Urinary bladder (tissue), 4 donors: ENCODE results near the gene GPR35. TPM values are rescaled to one million over a fixed set of nuclear protein-coding genes. Genes with fewer than 3 reads are reported as not detected.

Source experiments
- DNase-seq: peaks from one replicate; pipeline ENCODE4 v3.0.0-alpha.2; 2015; ENCODE audit errors: extremely low spot score
- H3K27ac ChIP-seq: one replicate; pipeline ENCODE4 v1.5.1; 2013; ENCODE audit warnings: low read depth, mild to moderate bottlenecking, moderate library complexity
- H3K36me3 ChIP-seq: one replicate; pipeline ENCODE4 v1.6.1; 2013; ENCODE audit warnings: mild to moderate bottlenecking, moderate library complexity; ENCODE audit not compliant: insufficient read depth
- H3K4me1 ChIP-seq: one replicate; pipeline ENCODE4 v1.6.1; 2013; ENCODE audit warnings: mild to moderate bottlenecking, moderate library complexity; ENCODE audit not compliant: insufficient read depth
- H3K4me3 ChIP-seq: one replicate; pipeline ENCODE4 v1.5.1; 2013; ENCODE audit warnings: low read depth, low read length
- WGBS: extraction: QIAGEN DNeasy Blood & Tissue Kit; methylation state at CpG from one replicate; pipeline ENCODE4 v1.1.7; 2013; 5-methylcytosine and 5-hydroxymethylcytosine counted together
- polyA plus RNA-seq: library from polyadenylated mRNA; stranded (reverse); fragments of 200-250 nt; gene quantifications from one replicate; pipeline ENCODE4 v1.2.3, GENCODE V29; 2013
- total RNA-seq: library from RNA; depleted of rRNA; stranded (reverse); fragments of >200 nt; gene quantifications from one replicate; pipeline ENCODE4 v1.2.3, GENCODE V29; 2014
- donor health status: healthy with polysubstance abuse.
- donor health status: healthy.

Gene GPR35
- total and polyA plus RNA-seq, 2 donors: 0.63 to 3.3 TPM

- no peaks in the 10 kb centered on the region for H3K4me1 ChIP-seq
- H3K27ac ChIP-seq: no peak overlapping the region
- DNase-seq: no peak
- H3K36me3 ChIP-seq: peaks cover 2% of the 10 kb centered on the region
- no peak overlapping the region for H3K4me3 ChIP-seq
- 86% methylated on average over 19 of the region's 19 CpGs for WGBS
Measured at GRCh38 chr2:240593703-240594451, 31.4 kb upstream of the GPR35 start.

DNA sequence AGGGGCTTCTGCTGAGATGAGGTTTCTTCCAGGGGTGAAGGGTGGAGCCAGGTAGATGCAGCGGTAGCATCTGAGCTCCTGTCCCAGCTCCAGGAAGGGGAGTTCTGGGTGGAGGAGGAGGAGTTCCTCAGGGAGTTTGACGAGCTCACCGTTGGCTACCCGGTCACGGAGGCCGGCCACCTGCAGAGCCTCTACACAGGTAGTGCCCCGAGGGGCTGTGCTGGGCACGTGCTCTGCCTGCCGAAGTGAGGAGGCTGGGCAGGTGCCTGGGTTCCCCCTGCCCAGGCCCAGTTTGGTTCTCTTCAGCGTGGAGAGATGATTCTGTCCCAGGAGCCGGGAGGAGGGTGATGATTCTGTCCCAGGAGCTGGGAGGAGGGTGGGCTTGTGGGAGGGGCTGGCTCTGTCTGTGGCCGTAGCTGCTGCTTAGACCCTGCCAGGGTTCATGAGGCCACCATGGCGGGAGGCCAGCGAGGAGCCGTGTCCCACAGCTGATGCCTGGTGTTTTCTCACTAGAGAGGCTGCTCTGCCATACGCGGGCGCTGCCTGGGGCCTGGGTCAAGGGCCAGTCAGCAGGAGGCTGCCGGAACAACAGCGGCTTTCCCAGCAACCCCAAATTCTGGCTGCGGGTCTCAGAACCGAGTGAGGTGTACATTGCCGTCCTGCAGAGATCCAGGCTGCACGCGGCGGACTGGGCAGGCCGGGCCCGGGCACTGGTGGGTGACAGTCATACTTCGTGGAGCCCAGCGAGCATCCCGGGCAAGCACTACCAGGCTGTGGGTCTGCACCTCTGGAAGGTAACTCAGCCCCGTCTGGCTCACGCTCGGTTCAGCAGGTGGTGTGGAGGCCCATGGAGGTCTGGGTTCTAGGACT lies 30.5 kb upstream of the GPR35 start:
- no peaks in the 10 kb centered on the region for H3K4me1 ChIP-seq
- no peak for DNase-seq
- H3K27ac ChIP-seq: no peak overlapping the region
- peaks cover 2% of the 10 kb centered on the region for H3K36me3 ChIP-seq
- H3K4me3 ChIP-seq: no peak overlapping the region
- 91% methylated on average over 34 of the region's 34 CpGs for WGBS

GRCh38 chr2:240595381-240596079 lies 29.8 kb upstream of the GPR35 start:
- 70% methylated on average over 18 of the region's 18 CpGs for WGBS
- H3K4me1 ChIP-seq: no peaks in the 10 kb centered on the region
- peaks cover 2% of the 10 kb centered on the region for H3K36me3 ChIP-seq
- H3K4me3 ChIP-seq: no peak overlapping the region
- no peak for DNase-seq
- H3K27ac ChIP-seq: no peak overlapping the region

- no peak for DNase-seq
- H3K4me1 ChIP-seq: no peaks in the 10 kb centered on the region
- peaks cover 2% of the 10 kb centered on the region for H3K36me3 ChIP-seq
- no peak overlapping the region for H3K4me3 ChIP-seq
- no peak overlapping the region for H3K27ac ChIP-seq
- WGBS: 92% methylated on average over 17 of the region's 17 CpGs
Measured at GRCh38 chr2:240596080-240596460, 29.2 kb upstream of the GPR35 start.

DNA sequence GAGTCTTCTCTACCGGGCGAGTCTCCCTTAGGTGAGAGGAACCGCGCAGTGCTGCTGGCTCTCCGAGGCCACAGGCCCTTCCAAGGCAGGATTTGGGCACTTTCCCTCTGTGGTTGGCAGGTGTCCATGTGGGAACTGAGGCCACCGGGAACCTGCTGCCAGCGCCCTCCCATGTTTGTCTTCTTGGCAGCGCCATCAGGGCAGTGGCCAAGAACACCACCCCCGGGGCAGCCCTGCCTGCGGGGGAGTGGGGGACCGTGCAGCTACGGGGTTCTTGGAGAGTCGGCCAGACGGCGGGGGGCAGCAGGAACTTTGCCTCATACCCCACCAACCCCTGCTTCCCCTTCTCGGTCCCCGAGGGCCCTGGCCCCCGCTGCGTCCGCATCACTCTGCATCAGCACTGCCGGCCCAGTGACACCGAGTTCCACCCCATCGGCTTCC lies 28.8 kb upstream of the GPR35 start:
- Histone ChIP-seq H3K4me3 (no peak overlapping the region), H3K36me3 (no peaks in the 10 kb centered on the region), H3K27ac (no peak overlapping the region), H3K4me1 (no peaks in the 10 kb centered on the region)
- 82% methylated on average over 23 of the region's 23 CpGs for WGBS
- DNase-seq: no peak

DNA sequence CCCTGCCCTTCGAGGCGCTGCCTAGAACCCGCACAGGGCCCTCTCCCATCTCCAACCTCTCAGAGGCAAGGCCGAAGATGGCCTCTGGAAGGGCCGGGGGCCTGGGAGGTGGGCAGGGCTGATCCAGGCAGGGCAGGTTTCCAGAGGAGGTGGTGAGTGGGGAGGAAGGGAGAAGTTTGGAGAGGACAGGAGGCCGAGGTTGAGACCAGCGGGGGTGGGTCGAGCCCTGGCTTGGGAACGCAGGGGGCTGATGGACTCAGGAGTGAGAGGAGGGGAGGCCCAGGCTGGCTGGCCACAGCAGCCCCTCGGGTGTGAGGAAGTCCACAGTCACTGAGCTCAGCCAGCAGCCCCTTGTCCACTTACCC lies 28.2 kb upstream of the GPR35 start:
- DNase-seq: no peak
- Histone ChIP-seq H3K36me3 (no peaks in the 10 kb centered on the region), H3K4me3 (no peak overlapping the region), H3K27ac (no peak overlapping the region), H3K4me1 (no peaks in the 10 kb centered on the region)
- 89% methylated on average over 10 of the region's 10 CpGs for WGBS

DNA sequence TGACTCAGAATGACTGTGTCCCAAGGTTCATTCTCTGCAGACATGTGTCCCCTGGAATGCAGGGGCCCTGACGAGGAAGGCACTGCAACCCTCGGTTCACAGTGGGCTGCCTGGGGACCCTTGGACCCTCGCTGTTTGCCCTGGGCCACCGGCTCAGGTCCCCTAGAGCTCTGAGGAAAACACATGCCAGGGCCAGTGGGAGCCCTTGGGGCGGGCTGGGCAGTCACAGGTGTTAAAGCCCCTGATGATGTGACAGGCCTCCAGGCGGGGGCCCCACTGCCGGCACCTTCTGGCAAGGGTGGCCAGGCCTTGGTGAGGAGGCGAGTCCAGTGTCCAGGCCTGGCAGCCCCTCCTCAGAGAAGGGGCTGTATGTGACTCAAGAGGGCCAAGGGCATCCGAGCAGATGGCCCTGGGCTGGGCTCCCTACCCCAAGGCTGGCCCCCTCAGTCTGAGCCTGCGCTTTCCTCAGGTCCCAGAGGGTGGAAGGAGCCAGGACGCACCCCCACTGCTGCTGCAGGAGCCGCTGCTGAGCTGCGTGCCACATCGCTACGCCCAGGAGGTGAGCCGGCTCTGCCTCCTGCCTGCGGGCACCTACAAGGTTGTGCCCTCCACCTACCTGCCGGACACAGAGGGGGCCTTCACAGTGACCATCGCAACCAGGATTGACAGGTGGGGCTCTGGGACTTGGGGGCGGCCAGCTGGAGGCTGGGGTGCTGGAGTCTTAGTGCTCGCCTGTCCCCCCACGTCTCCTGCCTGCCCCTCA lies 27.7 kb upstream of the GPR35 start:
- H3K4me1 ChIP-seq: no peaks in the 10 kb centered on the region
- DNase-seq: no peak
- 96% methylated on average over 22 of the region's 22 CpGs for WGBS
- H3K36me3 ChIP-seq: no peaks in the 10 kb centered on the region
- no peak overlapping the region for H3K4me3 ChIP-seq
- H3K27ac ChIP-seq: no peak overlapping the region

DNA sequence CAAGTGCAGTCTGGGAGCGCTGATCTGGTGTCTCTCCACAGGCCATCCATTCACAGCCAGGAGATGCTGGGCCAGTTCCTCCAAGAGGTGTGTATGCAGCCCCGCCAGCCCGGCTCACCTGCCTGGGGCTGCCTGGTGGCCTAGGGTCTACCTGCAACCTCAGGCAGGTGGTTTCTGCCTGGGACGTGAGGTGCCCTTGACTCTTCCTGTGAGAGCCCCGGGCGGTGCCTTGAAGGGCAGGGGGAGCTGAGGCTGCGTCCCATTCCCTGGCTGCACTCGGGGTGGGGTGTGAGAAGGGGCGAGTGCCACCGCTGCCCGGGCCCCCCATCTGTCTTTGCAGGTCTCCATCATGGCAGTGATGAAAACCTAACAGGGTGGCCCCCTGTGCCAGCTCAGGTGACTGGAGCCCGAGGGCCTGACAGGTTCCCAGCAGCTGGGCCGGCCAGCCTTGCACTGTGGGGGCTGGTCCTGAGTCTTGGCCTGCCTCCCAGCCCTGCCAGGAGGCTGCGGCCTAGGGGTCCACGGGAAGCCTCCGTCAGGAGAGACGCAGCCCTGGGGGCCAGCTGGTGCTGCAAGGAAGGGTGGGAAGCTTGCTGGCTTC lies 26.9 kb upstream of the GPR35 start:
- Histone ChIP-seq H3K27ac (no peak overlapping the region), H3K4me1 (no peaks in the 10 kb centered on the region), H3K36me3 (no peaks in the 10 kb centered on the region), H3K4me3 (no peak overlapping the region)
- DNase-seq: no peak
- WGBS: 90% methylated on average over 17 of the region's 17 CpGs

DNA sequence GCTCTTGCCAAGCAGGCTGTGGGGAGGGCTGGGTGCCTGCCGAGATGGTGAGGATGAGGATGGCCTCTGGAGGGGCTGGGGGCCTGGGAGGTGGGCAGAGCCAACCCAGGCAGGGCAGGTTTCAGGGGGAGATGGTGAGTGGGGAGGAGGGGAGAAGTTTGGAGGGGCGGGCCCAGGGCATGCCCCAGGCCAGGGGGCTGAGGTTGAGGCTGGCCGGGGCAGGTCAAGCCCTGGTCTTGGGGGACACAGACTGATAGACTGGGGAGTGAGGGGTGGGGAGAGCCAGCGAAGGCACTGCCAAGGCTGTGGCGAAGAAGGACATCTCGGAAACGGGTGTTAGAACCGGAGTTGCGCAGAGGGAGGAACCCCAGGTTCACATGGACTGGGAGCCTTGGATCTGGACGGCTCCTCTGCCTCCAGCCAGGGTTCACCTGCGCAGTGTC lies 26.1 kb upstream of the GPR35 start:
- Histone ChIP-seq H3K4me3 (no peak overlapping the region), H3K27ac (no peak overlapping the region), H3K36me3 (no peaks in the 10 kb centered on the region), H3K4me1 (no peaks in the 10 kb centered on the region)
- WGBS: 92% methylated on average over 11 of the region's 11 CpGs
- DNase-seq: no peak

DNA sequence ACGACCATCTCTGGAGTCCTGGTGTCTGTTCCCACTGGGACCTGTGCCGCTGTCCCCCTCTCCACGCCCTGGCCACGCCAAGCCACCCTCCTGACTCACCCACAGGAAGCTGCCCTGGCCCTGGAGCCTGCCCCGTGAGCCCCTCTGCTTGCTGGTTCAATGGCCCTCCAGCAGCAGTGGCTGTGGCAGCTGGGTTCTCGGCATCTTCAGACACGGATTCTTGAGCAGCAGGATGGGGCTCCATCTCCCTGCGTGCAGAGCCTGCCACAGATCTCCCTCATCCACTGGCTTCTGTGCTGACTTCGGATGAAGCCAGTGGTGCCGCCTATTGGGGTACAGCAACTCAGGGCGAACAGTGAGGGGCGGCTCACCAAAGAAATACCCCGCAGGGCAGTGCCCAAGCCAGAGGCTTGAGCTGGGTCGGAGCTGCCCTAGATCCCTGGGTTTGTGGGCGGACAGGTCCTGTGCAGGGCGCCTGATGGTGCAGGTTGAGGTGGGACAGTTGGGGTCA lies 24.8 kb upstream of the GPR35 start:
- no peak for DNase-seq
- no peak overlapping the region for H3K27ac ChIP-seq
- H3K36me3 ChIP-seq: no peaks in the 10 kb centered on the region
- H3K4me3 ChIP-seq: no peak overlapping the region
- H3K4me1 ChIP-seq: no peaks in the 10 kb centered on the region
- WGBS: 92% methylated on average over 16 of the region's 16 CpGs

GRCh38 chr2:240601061-240601830 lies 24.0 kb upstream of the GPR35 start:
- 91% methylated on average over 20 of the region's 20 CpGs for WGBS
- H3K27ac ChIP-seq: no peak overlapping the region
- no peaks in the 10 kb centered on the region for H3K36me3 ChIP-seq
- no peak for DNase-seq
- H3K4me3 ChIP-seq: no peak overlapping the region
- H3K4me1 ChIP-seq: no peaks in the 10 kb centered on the region

DNA sequence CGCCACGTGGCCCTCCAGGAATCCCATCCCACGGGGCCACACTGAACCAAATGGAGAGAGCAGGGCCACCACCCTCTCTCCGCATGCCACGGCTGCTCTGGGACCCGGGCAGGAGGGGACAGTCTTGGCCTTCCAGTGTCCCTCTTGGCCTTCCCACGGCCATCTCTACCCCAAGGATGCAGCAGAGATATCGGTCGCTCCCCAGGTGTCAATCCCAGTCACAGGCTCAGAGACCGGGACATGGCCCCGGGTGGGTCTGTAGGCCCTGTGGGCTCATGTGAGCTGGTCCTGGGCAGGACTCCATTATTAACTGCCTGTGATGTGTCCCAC lies 23.5 kb upstream of the GPR35 start:
- 93% methylated on average over 11 of the region's 11 CpGs for whole genome bisulfite sequencing
- Histone ChIP-seq H3K4me3 (no peak overlapping the region), H3K4me1 (no peaks in the 10 kb centered on the region), H3K36me3 (no peaks in the 10 kb centered on the region), H3K27ac (no peak overlapping the region)
- no peak for DNase-seq
